Prostate gland (tissue), 2 donors: ENCODE results near the gene BPIFB2.

Experiments used
- POLR2A ChIP-seq: fragments of 450-650 bp; IDR thresholded peaks from one replicate; pipeline ENCODE4 v1.6.1; 2016; ENCODE audit warnings: antibody characterized with exemption, mild to moderate bottlenecking
- TF ChIP-seq, protein P1 (sequence below), 4 experiments: fragments of 200-600 bp in 2 of 4; fragments of 450-650 bp in 2 of 4; sonication (generic) in 2 of 4; IDR thresholded peaks; 1 replicate in 3 of 4; 2 replicates in 1 of 4; pipeline ENCODE4 v1.5.1; 2016 to 2019; ENCODE audit warnings: antibody characterized with exemption in 4 of 4, mild to moderate bottlenecking in 2 of 4, moderate library complexity in 2 of 4

DNA sequence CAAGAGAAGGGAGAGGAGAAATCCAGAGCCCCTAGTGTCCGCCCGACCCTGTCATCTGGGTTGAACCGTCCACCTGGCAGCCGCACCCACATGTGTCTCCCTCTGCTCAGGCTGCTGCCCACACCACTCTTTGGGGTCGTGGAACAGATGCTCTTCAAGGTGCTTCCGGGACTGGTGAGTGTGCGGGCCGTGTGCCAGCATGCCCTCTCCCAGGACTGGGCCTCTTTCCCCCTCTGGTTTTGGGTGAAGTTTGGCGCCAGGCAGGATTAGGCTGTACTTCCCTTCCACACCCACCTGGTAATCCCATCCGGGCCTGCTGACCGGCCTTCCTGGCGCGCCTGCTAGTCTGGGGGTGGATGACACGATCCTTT, 54.1 kb downstream of the BPIFB2 start:
- TF ChIP-seq, protein P1, sequence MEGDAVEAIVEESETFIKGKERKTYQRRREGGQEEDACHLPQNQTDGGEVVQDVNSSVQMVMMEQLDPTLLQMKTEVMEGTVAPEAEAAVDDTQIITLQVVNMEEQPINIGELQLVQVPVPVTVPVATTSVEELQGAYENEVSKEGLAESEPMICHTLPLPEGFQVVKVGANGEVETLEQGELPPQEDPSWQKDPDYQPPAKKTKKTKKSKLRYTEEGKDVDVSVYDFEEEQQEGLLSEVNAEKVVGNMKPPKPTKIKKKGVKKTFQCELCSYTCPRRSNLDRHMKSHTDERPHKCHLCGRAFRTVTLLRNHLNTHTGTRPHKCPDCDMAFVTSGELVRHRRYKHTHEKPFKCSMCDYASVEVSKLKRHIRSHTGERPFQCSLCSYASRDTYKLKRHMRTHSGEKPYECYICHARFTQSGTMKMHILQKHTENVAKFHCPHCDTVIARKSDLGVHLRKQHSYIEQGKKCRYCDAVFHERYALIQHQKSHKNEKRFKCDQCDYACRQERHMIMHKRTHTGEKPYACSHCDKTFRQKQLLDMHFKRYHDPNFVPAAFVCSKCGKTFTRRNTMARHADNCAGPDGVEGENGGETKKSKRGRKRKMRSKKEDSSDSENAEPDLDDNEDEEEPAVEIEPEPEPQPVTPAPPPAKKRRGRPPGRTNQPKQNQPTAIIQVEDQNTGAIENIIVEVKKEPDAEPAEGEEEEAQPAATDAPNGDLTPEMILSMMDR (IDR thresholded peaks at IDR 0.05), result no peak
- TF ChIP-seq POLR2A, result no peak
